Measurements from ENCODE around the gene HCN2. TPM values are rescaled to one million over a fixed set of nuclear protein-coding genes. Genes with fewer than 3 reads are reported as not detected.
A peak's percentile ranks its signal among the peaks of the same experiment; 100 is the strongest.

Gene HCN2
- total and polyA plus RNA-seq, 9 of the 15 experiments (the other 6 are each of a cell fraction or from before 2014, with no cell fraction given), result 0.29 to 4.2 (median 0.82) TPM; not detected in 2

DNA sequence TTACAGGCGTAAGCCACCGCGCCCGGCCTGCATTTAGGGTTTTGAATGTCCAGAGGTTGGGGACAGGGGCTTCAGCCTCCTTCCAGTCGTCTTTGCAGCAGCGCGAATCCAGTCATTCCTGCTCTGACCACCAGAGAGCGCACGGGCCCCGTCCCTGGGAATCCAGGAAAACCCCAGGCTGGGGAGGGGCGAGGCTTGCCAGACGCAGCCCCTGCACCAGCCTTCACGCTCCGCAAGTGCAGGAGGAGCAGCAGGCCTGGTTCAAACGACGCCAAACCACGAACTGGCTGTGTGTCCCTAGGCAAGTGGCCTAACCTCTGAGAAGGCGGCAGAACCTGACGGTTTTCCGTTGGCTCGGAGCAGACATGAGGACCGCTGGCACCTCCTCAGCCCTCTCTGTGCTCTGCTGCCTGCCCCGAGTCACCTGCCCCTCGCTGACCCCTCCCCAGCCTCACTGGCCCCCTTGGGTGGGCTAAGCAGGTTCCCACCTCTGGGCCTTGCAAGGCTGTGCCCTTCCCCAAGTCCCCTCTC lies 75.3 kb downstream of the HCN2 start (continued):
- no peak for TF ChIP-seq PCBP2 (IDR thresholded peaks at IDR 0.05; ENCODE audit: low read depth, low read length, poor library complexity, severe bottlenecking)
- 0 out of 2 replicates have a peak, but pooled peaks have one; percentile 46 for TF ChIP-seq KAT7 (CRISPR knock-in tag; IDR thresholded peaks at IDR 0.05; ENCODE audit: borderline replicate concordance)
- peak; percentile 23; the same call in 1 of the 2 replicates for TF ChIP-seq ZFX (CRISPR knock-in tag; IDR thresholded peaks at IDR 0.05)
- TF ChIP-seq SP1 (CRISPR knock-in tag; IDR thresholded peaks at IDR 0.05), result 0 out of 2 replicates have a peak, but pooled peaks have one; percentile 65
- TF ChIP-seq, protein P1, sequence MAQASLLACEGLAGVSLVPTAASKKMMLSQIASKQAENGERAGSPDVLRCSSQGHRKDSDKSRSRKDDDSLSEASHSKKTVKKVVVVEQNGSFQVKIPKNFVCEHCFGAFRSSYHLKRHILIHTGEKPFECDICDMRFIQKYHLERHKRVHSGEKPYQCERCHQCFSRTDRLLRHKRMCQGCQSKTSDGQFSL (CRISPR knock-in tag; IDR thresholded peaks at IDR 0.05), result 0 out of 2 replicates have a peak, but pooled peaks have one; percentile 38
- TF ChIP-seq, protein P1 (tag; IDR thresholded peaks at IDR 0.05), result peak in 1 of 2 experiments; percentile 48; a peak in 1 of 4 replicates
- TF ChIP-seq ID3 (CRISPR knock-in tag; IDR thresholded peaks at IDR 0.05), result no peak
- TF ChIP-seq ID3 (tag; IDR thresholded peaks at IDR 0.05), result no peak
- no peak for TF ChIP-seq ZNF436 (CRISPR knock-in tag; IDR thresholded peaks at IDR 0.05)
- peak; percentile 89 for TF ChIP-seq ZBTB7A (IDR thresholded peaks at IDR 0.05; ENCODE audit: borderline replicate concordance, control insufficient read depth, low read depth, low read length)
- TF ChIP-seq NEUROD1 (IDR thresholded peaks at IDR 0.05; ENCODE audit: borderline replicate concordance, low read depth, low read length, partially characterized antibody), result no peak
- TF ChIP-seq KDM2B (CRISPR knock-in tag; IDR thresholded peaks at IDR 0.05), result no peak
- peak; percentile 86 for TF ChIP-seq L3MBTL2 (IDR thresholded peaks at IDR 0.05)
- no peak for TF ChIP-seq KLF1 (tag; IDR thresholded peaks at IDR 0.05)
- peak; percentile 76 for TF ChIP-seq ARID2 (IDR thresholded peaks at IDR 0.05)
- no peak for TF ChIP-seq PRPF4 (IDR thresholded peaks at IDR 0.05; ENCODE audit: insufficient read depth, low read depth, low read length, poor library complexity, severe bottlenecking)
- TF ChIP-seq, protein P2, sequence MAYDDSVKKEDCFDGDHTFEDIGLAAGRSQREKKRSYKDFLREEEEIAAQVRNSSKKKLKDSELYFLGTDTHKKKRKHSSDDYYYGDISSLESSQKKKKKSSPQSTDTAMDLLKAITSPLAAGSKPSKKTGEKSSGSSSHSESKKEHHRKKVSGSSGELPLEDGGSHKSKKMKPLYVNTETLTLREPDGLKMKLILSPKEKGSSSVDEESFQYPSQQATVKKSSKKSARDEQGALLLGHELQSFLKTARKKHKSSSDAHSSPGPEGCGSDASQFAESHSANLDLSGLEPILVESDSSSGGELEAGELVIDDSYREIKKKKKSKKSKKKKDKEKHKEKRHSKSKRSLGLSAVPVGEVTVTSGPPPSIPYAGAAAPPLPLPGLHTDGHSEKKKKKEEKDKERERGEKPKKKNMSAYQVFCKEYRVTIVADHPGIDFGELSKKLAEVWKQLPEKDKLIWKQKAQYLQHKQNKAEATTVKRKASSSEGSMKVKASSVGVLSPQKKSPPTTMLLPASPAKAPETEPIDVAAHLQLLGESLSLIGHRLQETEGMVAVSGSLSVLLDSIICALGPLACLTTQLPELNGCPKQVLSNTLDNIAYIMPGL (CRISPR knock-in tag; IDR thresholded peaks at IDR 0.05), result no peak
- TF ChIP-seq ZBTB17 (CRISPR knock-in tag; IDR thresholded peaks at IDR 0.05), result 0 out of 2 replicates have a peak, but pooled peaks have one; percentile 23
- peak; percentile 91 to 94 for TF ChIP-seq RAD21 (CRISPR knock-in tag; conservative IDR thresholded peaks at IDR 0.05 in 1 of 2, IDR thresholded peaks at IDR 0.05 in 1 of 2)
- TF ChIP-seq KLF16 (IDR thresholded peaks at IDR 0.05), result 0 out of 2 replicates have a peak, but pooled peaks have one; percentile 39
- 0 out of 2 replicates have a peak, but pooled peaks have one; percentile 15 for TF ChIP-seq ATF7 (IDR thresholded peaks at IDR 0.05)
- no peak for TF ChIP-seq GATAD2B (IDR thresholded peaks at IDR 0.05; ENCODE audit: borderline replicate concordance)
- peak; percentile 45; the same call in 1 of the 2 replicates for TF ChIP-seq TFAP4 (CRISPR knock-in tag; IDR thresholded peaks at IDR 0.05; ENCODE audit: borderline replicate concordance)
- no peak for TF ChIP-seq MBD2 (IDR thresholded peaks at IDR 0.05; ENCODE audit: borderline replicate concordance, low read depth)
- no peak for TF ChIP-seq RCOR1 (IDR thresholded peaks at IDR 0.05; ENCODE audit: borderline replicate concordance in 1 of 2, low read depth in 2 of 2, low read length in 2 of 2)
